Measurements from ENCODE around the gene EGLN2. TPM values are rescaled to one million over a fixed set of nuclear protein-coding genes. Genes with fewer than 3 reads are reported as not detected.
"Not testable (repeated sequence)": the region's sequence is repeated elsewhere in the genome, so short reads cannot be mapped to it uniquely, and the experiment has no call there.

Gene EGLN2
- total RNA-seq, 1 donor from 2014 or later, result 79.3 TPM

DNA sequence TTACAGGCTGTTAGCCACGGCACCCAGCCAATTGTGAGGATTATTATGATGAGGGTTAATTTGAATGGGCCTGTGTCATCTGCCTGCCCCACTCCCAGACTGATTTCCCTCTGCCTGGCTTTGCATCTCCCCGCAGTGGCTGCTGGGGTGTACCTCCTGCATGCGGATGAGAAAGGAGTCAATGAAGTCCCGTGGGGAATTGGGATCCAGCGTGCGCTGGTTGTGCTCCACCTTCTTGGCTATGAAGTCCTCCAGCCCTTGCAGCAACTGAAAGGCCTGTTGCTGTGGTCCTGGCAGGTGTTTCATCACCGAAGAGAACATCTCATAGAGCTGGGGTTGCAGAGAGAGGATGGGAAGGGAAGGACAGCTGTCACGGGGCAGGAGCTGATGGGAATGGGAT is 47.7 kb downstream of the EGLN2 start:
- DNase-seq (ENCODE audit: low spot score), result not testable (repeated sequence)

DNA sequence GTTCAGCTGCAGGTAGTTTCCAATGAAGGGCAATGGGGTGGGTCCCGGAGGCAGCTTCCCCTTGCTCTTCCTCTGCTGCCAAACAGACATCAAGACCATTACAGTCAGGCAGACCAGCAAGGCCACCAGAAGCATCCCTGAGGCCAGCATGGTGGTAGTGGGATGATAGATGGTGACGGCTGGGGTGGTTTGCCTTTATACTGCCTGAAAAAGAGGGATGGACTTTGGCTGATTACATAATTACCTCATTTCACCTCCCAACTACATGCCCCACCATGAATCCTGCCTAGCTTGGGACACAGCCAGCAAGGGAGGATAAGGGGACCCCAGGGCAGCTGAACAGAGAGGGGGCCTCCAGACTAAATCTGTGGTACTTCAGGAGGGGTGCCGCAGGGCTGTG is 51.3 kb downstream of the EGLN2 start, which contains the start of gene CYP2A6:
Gene CYP2A6, minus strand, starts transcription at position 171 of the 400 bp plus-strand sequence. Its CDS starts 21 bp downstream, at position 150.
- DNase-seq (ENCODE audit: low spot score), result not testable (repeated sequence)

DNA sequence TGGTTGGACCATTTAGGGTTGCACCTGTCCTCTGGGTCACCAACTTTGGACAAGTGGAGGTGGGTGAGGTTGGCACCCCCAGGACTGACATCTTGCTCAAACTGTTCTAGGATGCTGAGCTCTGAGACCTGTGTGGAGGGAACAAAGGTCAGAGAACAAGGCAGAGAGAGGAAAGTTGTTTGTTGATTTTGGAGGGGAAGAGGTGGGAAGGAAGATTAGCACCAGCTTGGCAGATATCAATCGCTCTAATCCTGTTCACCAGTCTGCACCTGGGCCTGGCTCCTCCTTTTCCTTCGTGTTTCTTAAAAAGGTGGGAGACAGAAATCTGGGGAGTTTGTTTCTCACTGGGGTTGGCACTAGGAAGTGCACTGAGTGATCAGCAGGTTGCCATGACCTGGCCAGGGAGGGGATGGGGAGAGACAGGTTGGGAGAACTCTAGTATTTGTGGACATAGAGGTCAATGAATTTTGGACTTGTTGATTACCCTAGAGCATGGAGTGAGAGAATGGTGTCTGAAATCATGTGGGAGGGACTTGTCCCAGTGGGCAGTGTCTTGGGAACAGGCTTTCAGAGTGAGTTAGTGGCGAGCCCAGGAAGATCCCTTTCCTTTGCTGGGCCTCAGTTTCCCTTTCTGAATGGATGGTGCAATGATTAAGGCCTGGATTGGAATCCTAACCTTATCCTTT is 53.6 kb downstream of the EGLN2 start:
- not testable (repeated sequence) for DNase-seq (ENCODE audit: low spot score)

Other genes with a start within 250 kb of the EGLN2 start
- gene SHKBP1, start 222.3 kb upstream of the EGLN2 start, total RNA-seq, result 61.2 TPM
- gene LTBP4, start 197.8 kb upstream of the EGLN2 start, total RNA-seq, result 239 TPM
- 30.3 TPM for gene NUMBL, start 108.5 kb upstream of the EGLN2 start, total RNA-seq
- 35.0 TPM for gene COQ8B, start 82.3 kb upstream of the EGLN2 start, total RNA-seq
- 35.0 TPM for gene ITPKC, start 82.1 kb upstream of the EGLN2 start, total RNA-seq
- 11.3 TPM for gene ACTMAP, start 48.7 kb upstream of the EGLN2 start, total RNA-seq
- 74.0 TPM for gene SNRPA, start 48.0 kb upstream of the EGLN2 start, total RNA-seq
- gene MIA, start 23.7 kb upstream of the EGLN2 start, total RNA-seq, result not detected
- gene RAB4B, start 20.9 kb upstream of the EGLN2 start, total RNA-seq, result 45.3 TPM
- not detected for gene CYP2A6, start 51.3 kb downstream of the EGLN2 start, total RNA-seq
- gene CYP2A7, start 83.0 kb downstream of the EGLN2 start, total RNA-seq, result not detected
- gene CYP2B6, start 192.1 kb downstream of the EGLN2 start, total RNA-seq, result not detected

All from ureter (tissue), 1 donor.